Uterus (tissue), 4 donors: ENCODE data around the gene LST1. TPM values are rescaled to one million over a fixed set of nuclear protein-coding genes. Genes with fewer than 3 reads are reported as not detected.
A peak's percentile ranks its signal among the peaks of the same experiment; 100 is the strongest.

Experiments
- DNase-seq, 2 donors: peaks; one replicate each; pipeline ENCODE4 v3.0.0-alpha.2; 2019 to 2020
- H3K27ac ChIP-seq, 2 donors: fragments of 200-600 bp; sonication (generic); 1 replicate in 1 of 2; 2 replicates in 1 of 2; pipeline ENCODE4 v1.5.1; 2016 to 2018
- H3K27me3 ChIP-seq, 2 donors: fragments of 200-600 bp; sonication (generic); one replicate each; pipeline ENCODE4 v1.5.1; 2018 to 2019; ENCODE audit warnings: control low read depth in 1 of 2
- H3K36me3 ChIP-seq, 2 donors: fragments of 200-600 bp; sonication (generic); one replicate each; pipeline ENCODE4 v1.5.1; 2019; ENCODE audit warnings: control low read depth in 1 of 2
- H3K4me1 ChIP-seq, 2 donors: fragments of 200-600 bp; sonication (generic); one replicate each; pipeline ENCODE4 v1.5.1; 2018 to 2019; ENCODE audit warnings: control low read depth in 1 of 2
- H3K4me3 ChIP-seq, 2 donors: fragments of 200-600 bp; sonication (generic); 1 replicate in 1 of 2; 2 replicates in 1 of 2; pipeline ENCODE4 v1.5.1; 2018 to 2019; ENCODE audit warnings: mild to moderate bottlenecking in 1 of 2
- H3K9me3 ChIP-seq, 2 donors: fragments of 200-600 bp; sonication (generic); one replicate each; pipeline ENCODE4 v1.5.1; 2019; ENCODE audit warnings: control low read depth in 1 of 2
- POLR2A ChIP-seq, 2 donors: fragments of 450-650 bp; IDR thresholded peaks; one replicate each; pipeline ENCODE4 v1.6.1; 2016; ENCODE audit warnings: antibody characterized with exemption in 2 of 2, mild to moderate bottlenecking in 1 of 2, moderate library complexity in 1 of 2
- intact Hi-C: fragments of 100-400 bp; cut with DNase I; formaldehyde crosslinking; loops from one replicate; pipeline ENCODE4 v1.15.1; 2023; ENCODE audit warnings: low total_unique reads
- total RNA-seq, 4 donors: library from RNA; depleted of rRNA in 3 of 4; stranded (reverse); fragments of >200 nt in 3 of 4; gene quantifications; one replicate each; pipeline versions ENCODE4 v1.1.0 to v1.2.4, GENCODE V29; 2014 to 2023
- TF ChIP-seq, protein P1 (sequence below), 4 experiments: fragments of 200-600 bp in 2 of 4; fragments of 450-650 bp in 2 of 4; sonication (generic) in 2 of 4; IDR thresholded peaks; one replicate each; pipeline ENCODE4 v1.5.1; 2016 to 2019; ENCODE audit warnings: antibody characterized with exemption in 4 of 4, mild to moderate bottlenecking in 2 of 4, moderate library complexity in 1 of 4
- donor health status: DM: yes; HTN: yes; CAD: no.

Gene LST1
- total RNA-seq, 4 donors from 2014 or later, result 2.6 to 229 (median 3.2) TPM; not detected in 1

DNA sequence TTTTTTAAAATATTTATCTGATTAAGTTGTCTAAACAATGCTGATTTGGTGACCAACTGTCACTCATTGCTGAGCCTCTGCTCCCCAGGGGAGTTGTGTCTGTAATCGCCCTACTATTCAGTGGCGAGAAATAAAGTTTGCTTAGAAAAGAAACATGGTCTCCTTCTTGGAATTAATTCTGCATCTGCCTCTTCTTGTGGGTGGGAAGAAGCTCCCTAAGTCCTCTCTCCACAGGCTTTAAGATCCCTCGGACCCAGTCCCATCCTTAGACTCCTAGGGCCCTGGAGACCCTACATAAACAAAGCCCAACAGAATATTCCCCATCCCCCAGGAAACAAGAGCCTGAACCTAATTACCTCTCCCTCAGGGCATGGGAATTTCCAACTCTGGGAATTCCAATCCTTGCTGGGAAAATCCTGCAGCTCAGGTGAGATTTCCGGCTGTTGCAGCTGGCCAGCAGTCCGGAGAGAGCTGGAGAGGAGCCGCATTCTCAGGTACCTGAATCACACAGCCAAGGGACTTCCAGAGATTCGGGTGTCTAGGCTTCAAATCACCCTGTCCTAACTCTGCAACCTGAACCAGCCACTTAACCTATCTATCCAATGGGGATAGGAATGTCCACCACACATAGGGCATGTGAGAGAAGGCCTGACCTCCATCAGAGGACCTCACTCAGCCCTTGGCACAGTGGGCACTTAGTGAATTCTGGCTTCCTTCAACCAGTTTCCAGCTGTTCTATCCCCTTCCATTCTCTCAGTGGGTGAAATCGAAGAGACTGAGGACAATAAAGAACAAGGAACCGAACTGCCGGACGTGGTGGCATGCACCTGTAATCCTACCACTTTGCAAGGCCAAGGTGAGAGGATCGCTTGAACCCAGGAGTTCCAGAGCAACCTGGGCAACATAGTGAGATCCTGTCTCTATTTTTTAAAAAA, 7.6 kb upstream of the LST1 start:
- Histone ChIP-seq H3K9me3 (no peaks in the 10 kb centered on the region), H3K4me1 (peaks cover 0 to 5% of the 10 kb centered on the region in 2 donors), H3K36me3 (no peaks in the 10 kb centered on the region), H3K27ac (no peak overlapping the region), H3K27me3 (no peaks in the 10 kb centered on the region), H3K4me3 (no peak overlapping the region)
- intact Hi-C loops, result no loop called here
- no peak for TF ChIP-seq POLR2A (IDR thresholded peaks at IDR 0.05)
- TF ChIP-seq, protein P1, sequence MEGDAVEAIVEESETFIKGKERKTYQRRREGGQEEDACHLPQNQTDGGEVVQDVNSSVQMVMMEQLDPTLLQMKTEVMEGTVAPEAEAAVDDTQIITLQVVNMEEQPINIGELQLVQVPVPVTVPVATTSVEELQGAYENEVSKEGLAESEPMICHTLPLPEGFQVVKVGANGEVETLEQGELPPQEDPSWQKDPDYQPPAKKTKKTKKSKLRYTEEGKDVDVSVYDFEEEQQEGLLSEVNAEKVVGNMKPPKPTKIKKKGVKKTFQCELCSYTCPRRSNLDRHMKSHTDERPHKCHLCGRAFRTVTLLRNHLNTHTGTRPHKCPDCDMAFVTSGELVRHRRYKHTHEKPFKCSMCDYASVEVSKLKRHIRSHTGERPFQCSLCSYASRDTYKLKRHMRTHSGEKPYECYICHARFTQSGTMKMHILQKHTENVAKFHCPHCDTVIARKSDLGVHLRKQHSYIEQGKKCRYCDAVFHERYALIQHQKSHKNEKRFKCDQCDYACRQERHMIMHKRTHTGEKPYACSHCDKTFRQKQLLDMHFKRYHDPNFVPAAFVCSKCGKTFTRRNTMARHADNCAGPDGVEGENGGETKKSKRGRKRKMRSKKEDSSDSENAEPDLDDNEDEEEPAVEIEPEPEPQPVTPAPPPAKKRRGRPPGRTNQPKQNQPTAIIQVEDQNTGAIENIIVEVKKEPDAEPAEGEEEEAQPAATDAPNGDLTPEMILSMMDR (IDR thresholded peaks at IDR 0.05), result no peak
- DNase-seq, result no peak

DNA sequence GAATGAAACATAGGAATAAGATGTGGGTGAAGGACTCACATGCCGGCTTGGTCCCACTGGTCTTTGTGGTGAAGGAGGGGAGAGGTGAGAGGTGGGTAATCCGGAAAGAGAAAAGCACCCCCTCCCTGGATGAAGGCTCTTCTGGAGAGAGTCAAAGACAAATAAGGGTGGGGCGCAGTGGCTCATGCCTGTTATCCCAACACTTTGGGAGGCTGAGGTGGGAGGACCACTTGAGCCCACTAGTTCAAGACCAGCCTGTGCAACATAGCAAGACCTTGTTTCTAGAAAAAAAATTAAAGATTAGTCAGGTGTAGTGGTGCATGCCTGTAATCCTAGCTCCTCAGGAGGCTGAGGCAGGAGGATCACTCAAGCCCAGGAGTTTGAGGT, 7.0 kb upstream of the LST1 start:
- no peak for DNase-seq
- intact Hi-C loops, result no loop called here
- no peak overlapping the region for H3K4me3 ChIP-seq
- H3K27me3 ChIP-seq, result no peaks in the 10 kb centered on the region
- no peak overlapping the region for H3K27ac ChIP-seq
- H3K4me1 ChIP-seq, result peaks cover 0 to 5% of the 10 kb centered on the region in 2 donors
- TF ChIP-seq, protein P1 (IDR thresholded peaks at IDR 0.05), result no peak
- TF ChIP-seq POLR2A (IDR thresholded peaks at IDR 0.05), result no peak
- H3K36me3 ChIP-seq, result no peaks in the 10 kb centered on the region
- H3K9me3 ChIP-seq, result no peaks in the 10 kb centered on the region

DNA sequence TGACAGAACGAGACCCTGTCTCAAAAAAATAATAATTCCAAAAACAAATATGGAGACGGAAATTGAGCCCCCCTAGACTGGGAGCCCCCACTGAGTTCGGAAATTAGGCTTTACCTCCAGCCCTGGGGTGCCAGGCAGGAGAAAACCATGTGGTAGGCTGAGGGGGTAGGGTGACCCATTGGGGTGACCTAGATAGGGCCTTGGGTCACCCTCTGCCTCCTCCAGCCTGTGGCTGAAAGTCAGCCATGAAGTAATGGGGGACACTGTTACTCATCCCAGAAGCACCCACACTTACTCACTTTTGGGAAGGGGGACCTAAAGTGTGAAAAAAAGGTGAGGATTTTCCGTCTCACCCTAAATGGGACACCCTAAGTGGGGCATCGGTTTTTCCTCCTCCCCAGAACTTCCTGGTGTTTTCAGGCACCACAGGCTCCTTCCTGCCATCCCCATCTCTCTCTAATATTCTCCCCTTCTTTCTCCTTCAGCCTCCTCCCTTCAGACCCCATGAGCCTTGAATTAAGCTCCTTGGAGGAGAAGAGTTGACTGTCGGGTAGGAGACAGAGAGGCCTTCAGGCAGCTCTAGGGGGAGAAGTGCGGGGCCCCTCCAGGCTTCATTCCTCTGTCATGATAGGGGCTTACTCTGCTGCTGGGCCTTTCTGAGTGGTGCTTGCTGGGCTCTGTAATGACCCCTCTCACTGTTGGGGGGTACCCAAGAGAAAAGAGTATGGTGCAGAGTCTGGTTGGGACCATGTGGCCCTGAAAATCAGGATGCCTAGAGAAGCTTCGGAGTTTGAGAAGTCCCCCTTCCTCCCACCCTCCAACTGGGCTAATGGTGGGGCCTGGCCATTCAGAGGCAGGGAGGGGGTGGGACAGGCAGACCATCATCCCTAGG, 6.3 kb upstream of the LST1 start:
- no peak overlapping the region for H3K27ac ChIP-seq

DNA sequence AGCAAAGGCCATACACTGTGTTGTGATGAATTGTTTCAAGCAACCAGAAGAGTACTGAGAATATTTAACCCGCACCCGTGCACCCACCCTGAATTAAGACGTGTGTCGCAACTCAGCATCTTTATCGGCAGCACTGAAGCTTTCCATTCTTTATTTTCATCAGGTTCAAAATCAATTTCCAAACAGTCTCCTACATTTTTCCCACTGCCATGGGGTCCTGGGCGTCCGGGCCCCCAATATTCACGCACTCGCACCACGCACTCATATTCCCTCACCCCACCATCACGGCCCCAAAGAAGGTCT, 5.7 kb upstream of the LST1 start:
- H3K27ac ChIP-seq, result peak overlapping the region; percentile 80 to 92
- intact Hi-C loops, result no loop called here
- H3K4me3 ChIP-seq, result peak overlapping the region; percentile 57 to 78
- no peaks in the 10 kb centered on the region for H3K27me3 ChIP-seq
- H3K9me3 ChIP-seq, result no peaks in the 10 kb centered on the region
- TF ChIP-seq POLR2A (IDR thresholded peaks at IDR 0.05), result no peak
- TF ChIP-seq, protein P1 (IDR thresholded peaks at IDR 0.05), result no peak
- H3K4me1 ChIP-seq, result peaks cover 0 to 5% of the 10 kb centered on the region in 2 donors
- no peak for DNase-seq
- no peaks in the 10 kb centered on the region for H3K36me3 ChIP-seq

More for the DNA sequence above, 6.3 kb upstream of the LST1 start:
- DNase-seq, result no peak
- no peaks in the 10 kb centered on the region for H3K9me3 ChIP-seq
- TF ChIP-seq, protein P1 (IDR thresholded peaks at IDR 0.05), result no peak
- no peak for TF ChIP-seq POLR2A (IDR thresholded peaks at IDR 0.05)
- intact Hi-C loops, result no loop called here
- H3K4me1 ChIP-seq, result peaks cover 0 to 5% of the 10 kb centered on the region in 2 donors
- H3K4me3 ChIP-seq, result no peak overlapping the region
- no peaks in the 10 kb centered on the region for H3K27me3 ChIP-seq
- H3K36me3 ChIP-seq, result no peaks in the 10 kb centered on the region
